HEK293 (cell line): Measurements from ENCODE around the gene CADM1.

Experiments
- KLF8 ChIP-seq: fragments of 450-650 bp; formaldehyde crosslinking; IDR thresholded peaks from 2 replicates; pipeline ENCODE4 v1.5.1; 2016; ENCODE audit warnings: missing biosample characterization, missing genetic modification characterization
- MZF1 ChIP-seq: fragments of 450-650 bp; formaldehyde crosslinking; IDR thresholded peaks from 2 replicates; pipeline ENCODE4 v1.5.1; 2017; ENCODE audit warnings: missing biosample characterization, missing genetic modification characterization, borderline replicate concordance
- ZFP37 ChIP-seq: fragments of 450-650 bp; formaldehyde crosslinking; IDR thresholded peaks from 2 replicates; pipeline ENCODE4 v1.5.1; 2016; ENCODE audit warnings: missing biosample characterization, missing genetic modification characterization
- ZFP41 ChIP-seq: fragments of 450-650 bp; formaldehyde crosslinking; IDR thresholded peaks from 2 replicates; pipeline ENCODE4 v1.5.1; 2016; ENCODE audit warnings: missing biosample characterization, missing genetic modification characterization, borderline replicate concordance
- ZNF16 ChIP-seq: fragments of 450-650 bp; formaldehyde crosslinking; IDR thresholded peaks from 2 replicates; pipeline ENCODE4 v1.5.1; 2016; ENCODE audit warnings: low read depth, missing biosample characterization, missing genetic modification characterization
- ZNF2 ChIP-seq: fragments of 450-650 bp; formaldehyde crosslinking; IDR thresholded peaks from 2 replicates; pipeline ENCODE4 v1.5.1; 2016; ENCODE audit warnings: missing biosample characterization, missing genetic modification characterization
- ZNF292 ChIP-seq: fragments of 450-650 bp; formaldehyde crosslinking; IDR thresholded peaks from 2 replicates; pipeline ENCODE4 v1.5.1; 2016; ENCODE audit warnings: low read depth, missing biosample characterization, missing genetic modification characterization, borderline replicate concordance
- ZNF423 ChIP-seq: fragments of 450-650 bp; formaldehyde crosslinking; IDR thresholded peaks from 2 replicates; pipeline ENCODE4 v1.5.1; 2016; ENCODE audit warnings: missing biosample characterization, missing genetic modification characterization
- ZNF518A ChIP-seq: fragments of 450-650 bp; formaldehyde crosslinking; conservative IDR thresholded peaks from 2 replicates; pipeline ENCODE4 v1.5.1; 2016; ENCODE audit warnings: low read depth, missing biosample characterization, missing genetic modification characterization
- ZNF768 ChIP-seq: fragments of 450-650 bp; formaldehyde crosslinking; IDR thresholded peaks from 2 replicates; pipeline ENCODE4 v1.5.1; 2018; ENCODE audit warnings: missing biosample characterization, mild to moderate bottlenecking, missing genetic modification characterization
- TF ChIP-seq, protein P1 (sequence below): fragments of 450-650 bp; formaldehyde crosslinking; IDR thresholded peaks from 2 replicates; pipeline ENCODE4 v1.5.1; 2016; ENCODE audit warnings: missing biosample characterization, missing genetic modification characterization

DNA sequence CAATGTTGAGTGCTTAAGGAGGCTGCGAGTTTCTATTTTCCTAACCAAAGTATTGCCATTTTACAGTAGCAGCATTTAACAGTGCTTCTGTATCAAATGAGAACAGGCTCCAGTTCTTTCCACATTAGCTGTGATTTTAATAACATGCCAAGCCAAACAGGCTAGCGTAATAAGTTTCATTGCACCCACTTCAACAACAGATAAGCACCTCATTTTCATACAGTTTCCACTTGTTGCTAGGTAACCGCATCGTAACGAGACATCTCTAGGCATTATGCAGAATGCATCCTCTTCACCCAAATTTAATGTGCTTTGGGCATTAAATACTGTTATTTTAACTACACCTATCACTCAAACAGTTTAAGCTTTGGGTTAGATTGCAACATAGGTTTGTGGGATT lies 79.0 kb downstream of the CADM1 start:
- no peak for TF ChIP-seq ZNF768
- no peak for TF ChIP-seq ZFP37
- TF ChIP-seq ZNF292: no peak
- TF ChIP-seq ZNF423 (tag by site-specific recombination): no peak
- TF ChIP-seq, protein P1, sequence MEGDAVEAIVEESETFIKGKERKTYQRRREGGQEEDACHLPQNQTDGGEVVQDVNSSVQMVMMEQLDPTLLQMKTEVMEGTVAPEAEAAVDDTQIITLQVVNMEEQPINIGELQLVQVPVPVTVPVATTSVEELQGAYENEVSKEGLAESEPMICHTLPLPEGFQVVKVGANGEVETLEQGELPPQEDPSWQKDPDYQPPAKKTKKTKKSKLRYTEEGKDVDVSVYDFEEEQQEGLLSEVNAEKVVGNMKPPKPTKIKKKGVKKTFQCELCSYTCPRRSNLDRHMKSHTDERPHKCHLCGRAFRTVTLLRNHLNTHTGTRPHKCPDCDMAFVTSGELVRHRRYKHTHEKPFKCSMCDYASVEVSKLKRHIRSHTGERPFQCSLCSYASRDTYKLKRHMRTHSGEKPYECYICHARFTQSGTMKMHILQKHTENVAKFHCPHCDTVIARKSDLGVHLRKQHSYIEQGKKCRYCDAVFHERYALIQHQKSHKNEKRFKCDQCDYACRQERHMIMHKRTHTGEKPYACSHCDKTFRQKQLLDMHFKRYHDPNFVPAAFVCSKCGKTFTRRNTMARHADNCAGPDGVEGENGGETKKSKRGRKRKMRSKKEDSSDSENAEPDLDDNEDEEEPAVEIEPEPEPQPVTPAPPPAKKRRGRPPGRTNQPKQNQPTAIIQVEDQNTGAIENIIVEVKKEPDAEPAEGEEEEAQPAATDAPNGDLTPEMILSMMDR (tag by site-specific recombination): no peak
- no peak for TF ChIP-seq ZNF2 (tag by site-specific recombination)
- no peak for TF ChIP-seq ZNF16
- TF ChIP-seq ZNF518A (tag by site-specific recombination): no peak
- TF ChIP-seq ZFP41 (tag by site-specific recombination): no peak
- TF ChIP-seq MZF1 (tag by site-specific recombination): no peak
- no peak for TF ChIP-seq KLF8 (tag by site-specific recombination)
